GM19324 (cell line): ENCODE measurements around the gene BCAP31.
"Not testable (repeated sequence)": the region's sequence is repeated elsewhere in the genome, so short reads cannot be mapped to it uniquely, and the experiment has no call there.

Experiments used
- ATAC-seq: cut with Tn5 transposase; IDR thresholded peaks from one replicate; pipeline ENCODE4 v1.9.1; 2021; ENCODE audit warnings: mild to moderate bottlenecking, moderate library complexity; ENCODE audit not compliant: unreplicated experiment, low FRiP score

Gene BCAP31

DNA sequence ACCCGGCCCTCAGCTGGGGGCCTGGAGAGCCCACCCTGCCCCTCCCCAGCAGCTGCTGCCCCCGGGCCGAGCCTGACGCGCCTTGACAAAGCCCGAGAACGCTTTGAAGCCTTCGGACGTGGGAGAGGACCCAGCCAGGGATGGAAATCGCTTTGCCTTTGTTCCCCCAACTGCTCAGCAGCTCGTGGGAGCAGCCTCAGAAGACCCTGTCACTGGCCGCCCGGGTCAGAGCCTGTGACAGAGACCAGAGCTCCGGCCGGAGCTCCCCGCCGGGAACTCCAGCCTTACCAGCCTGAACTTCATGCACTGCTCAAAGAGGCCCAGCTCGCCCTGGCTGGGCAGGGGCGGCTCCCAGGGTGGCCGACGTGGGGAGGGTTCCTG lies 39.0 kb downstream of the BCAP31 start:
- ATAC-seq = no peak

DNA sequence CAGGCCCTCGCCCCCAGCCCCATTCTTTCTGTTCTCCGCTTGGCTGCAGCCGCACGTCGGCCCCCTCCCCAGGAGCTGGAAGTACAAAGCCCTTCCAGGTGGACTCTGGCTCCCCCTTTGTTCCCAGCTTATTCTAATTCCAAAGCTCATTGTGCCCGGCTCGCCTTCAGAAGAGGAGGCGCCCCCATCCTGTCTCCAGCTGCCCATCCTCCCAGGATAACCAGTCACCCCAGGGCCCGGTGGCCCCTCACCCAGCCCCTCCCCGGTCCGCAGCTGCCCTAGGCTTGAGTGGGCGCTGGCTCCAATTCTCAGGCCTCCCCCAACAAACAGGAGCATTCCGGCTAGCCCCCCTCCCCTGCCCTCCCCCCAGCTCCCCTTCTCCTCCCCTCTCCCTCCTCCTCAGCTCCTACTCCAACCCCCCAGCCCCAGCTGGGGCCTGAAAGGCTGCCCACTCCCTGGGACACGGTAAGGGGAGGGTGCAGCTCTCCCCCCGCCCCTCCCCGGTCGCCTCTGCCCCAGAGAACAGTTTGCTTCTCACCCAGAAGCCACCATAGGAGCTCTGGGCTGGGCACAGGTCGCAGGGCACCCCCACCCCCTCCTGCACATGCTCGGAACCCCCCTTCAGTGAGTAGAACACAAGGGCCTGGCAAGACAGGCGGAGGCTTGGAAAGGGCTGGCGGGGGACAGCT lies 39.6 kb downstream of the BCAP31 start:
- ATAC-seq = no peak

DNA sequence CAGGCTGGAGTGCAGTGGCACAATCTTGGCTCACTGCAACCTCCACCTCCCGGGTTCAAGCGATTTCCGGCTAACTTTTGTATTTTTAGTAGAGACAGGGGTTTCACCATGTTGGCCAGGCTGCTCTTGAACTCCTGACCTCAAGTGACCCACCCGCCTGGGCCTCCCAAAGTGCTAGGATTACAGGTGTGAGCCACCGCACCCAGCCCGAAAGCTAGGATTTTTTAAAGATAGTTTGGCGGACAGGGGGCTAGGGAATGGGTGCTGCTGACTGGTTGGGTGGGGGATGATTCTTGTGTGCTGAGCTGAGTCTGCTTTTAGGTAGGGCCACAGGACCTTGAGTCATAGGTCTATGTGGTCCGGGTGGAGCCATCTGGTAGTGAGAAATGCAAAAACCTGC lies 40.7 kb downstream of the BCAP31 start:
- ATAC-seq = not testable (repeated sequence)

GRCh38 chrX:153681175-153681574 lies 43.0 kb downstream of the BCAP31 start:
- ATAC-seq = no peak

DNA sequence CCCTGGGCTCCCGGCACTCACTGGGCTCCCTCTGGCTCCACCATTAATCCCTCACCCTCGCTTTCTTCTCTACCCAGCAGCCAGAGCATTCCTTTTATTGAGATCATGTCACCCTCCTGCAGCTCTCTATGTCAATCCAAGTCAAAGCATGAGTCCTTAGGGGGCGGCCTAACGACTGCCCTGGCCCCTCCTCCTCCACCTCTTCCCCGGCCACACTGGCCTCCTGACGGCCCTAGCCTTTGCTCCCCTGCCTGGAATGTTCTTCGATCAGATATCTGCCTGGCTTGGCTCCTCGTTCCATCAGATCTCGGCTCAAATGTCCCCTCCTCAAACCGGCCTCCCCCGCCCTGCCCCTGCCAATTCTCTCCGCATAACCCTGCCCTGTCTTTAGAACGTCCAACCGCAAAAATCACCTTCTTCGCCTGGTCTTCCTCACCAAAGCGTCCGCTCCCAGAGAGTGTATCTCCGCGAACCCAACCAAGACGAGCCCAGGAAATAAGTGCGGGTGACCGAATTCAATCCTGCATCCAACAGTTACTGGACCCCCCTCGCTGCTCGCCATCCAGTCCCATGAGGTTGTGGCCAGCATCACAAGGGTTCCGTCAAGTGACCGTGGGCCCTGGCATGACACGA lies 49.9 kb downstream of the BCAP31 start:
- no peak for ATAC-seq

DNA sequence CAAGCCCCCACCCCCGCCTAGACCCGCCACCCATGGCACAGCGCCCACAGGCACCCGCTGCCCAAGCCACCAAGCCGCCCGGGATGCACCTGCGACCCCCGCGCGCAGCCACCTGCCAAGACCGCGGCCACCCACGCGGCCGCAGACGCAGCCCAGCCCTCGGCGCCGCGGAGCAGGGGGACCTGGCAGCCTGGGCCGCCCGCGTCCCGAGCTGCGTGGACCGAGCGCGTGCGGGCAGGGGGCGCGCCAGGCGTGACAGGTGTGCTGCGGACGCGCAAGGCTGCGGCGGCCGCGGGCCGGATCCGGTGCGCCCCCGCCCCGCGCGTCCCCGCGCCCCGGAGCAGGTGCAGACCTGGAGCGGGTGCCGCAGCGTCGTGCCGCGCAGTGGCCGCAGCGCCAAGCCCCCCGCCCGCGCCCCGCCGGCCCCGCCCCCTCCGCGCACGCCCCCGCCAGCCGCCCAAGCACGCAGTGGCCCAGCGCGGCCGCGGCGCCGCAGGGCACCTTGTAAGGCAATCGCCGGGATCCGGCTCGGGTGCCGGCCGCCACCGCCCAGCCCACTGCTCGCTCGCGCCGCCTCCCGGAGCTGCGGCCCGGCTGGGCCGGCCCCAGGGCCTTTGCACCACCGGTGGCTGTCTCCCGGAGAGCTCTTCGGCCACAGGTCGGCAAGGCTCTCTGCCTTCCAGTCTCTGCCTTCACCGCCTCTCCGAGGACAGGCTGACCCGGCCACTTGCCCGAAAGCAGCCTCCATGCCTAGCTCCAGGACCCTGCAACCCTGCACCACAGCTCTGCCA lies 50.6 kb downstream of the BCAP31 start, which contains the start of gene PNCK:
PNCK (minus strand) TSS at position 386 of the 791 bp plus-strand sequence. CDS start 737 bp downstream, outside the sequence.
- ATAC-seq = no peak

DNA sequence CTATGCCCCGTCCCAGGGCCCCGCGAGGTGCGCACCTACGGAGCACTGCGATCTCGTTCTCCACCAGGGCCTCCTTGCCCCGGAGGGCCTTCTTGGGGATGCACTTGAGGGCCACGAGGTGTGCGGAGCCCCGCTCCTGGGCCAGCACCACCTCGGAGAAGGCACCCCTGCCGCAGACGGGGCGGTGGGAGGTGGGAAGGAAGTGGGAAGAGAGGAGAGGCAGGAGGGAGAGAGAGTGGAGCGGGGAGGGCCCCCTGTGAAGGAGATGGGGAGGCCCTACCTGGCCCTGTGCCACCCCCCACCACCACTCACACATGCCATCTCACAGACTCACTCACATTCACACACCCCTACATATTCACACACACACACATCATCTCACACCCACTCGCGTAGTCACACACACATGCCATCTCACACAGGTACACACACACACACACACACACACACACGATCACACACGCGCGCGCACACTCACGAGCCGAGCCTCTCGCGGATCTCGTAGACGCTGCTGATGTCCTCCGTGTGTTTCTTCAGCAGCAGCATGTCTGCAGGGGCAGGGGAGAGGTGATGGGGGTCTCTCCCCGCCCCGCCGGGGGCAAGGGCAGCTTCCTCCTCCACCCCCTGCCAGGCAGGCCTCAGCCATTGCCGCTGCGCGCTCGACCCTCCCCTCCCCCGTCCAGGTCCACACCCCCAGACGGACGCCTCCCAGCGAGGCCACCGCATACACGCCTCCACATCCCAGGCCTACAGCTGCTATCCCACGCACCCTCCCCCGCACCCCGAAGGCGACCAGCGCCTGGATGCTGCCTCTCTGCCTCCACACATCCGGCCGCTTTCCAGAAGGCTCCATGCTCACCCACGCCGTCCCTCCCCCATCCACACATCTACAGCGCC lies 51.4 kb downstream of the BCAP31 start:
- ATAC-seq = no peak

GRCh38 chrX:153671589-153672530 lies 52.3 kb downstream of the BCAP31 start:
- ATAC-seq = no peak

DNA sequence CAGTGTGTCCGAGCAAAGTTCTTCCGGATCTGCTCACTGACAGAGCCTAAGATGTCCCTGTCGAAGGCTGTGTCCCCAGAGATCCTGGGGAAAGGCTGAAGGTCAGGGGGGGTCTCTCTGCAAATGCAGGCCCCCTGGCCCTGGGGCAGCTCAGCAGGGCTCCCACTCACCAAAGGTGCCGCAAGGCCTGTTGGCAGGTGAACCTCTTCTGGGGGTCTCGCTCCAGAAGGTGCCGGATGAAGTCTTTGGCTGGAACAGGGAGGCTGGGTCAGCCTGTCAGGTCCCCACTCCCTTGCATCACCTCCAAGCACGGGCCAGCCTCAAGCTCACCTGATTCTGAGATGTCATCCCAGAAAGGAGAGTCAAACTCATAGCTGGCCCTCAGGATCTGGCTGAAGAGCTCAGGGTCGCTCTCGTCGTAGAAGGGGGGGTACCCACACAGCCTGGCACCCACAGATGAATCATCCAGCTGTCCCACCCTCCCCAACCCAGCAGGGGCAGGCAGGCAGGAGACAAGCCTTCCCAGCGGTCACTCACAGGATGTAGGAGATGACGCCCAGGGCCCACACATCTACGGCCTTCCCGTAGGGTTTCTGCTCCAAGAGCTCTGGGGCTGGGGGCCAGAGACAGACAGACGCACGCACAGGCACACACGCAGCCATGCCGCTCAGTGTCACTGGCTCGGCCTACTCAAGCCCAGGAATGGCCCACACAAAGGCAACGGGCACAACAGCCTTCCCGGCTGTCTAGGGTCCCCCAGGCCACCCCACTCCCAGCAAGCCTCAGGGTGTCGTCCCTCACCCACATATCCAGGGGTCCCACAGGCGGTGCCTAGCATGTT lies 53.2 kb downstream of the BCAP31 start:
- no peak for ATAC-seq

- ATAC-seq = no peak
Measured at GRCh38 chrX:153669901-153670731, 54.1 kb downstream of the BCAP31 start.

GRCh38 chrX:153669174-153669890 lies 54.9 kb downstream of the BCAP31 start:
- no peak for ATAC-seq

DNA sequence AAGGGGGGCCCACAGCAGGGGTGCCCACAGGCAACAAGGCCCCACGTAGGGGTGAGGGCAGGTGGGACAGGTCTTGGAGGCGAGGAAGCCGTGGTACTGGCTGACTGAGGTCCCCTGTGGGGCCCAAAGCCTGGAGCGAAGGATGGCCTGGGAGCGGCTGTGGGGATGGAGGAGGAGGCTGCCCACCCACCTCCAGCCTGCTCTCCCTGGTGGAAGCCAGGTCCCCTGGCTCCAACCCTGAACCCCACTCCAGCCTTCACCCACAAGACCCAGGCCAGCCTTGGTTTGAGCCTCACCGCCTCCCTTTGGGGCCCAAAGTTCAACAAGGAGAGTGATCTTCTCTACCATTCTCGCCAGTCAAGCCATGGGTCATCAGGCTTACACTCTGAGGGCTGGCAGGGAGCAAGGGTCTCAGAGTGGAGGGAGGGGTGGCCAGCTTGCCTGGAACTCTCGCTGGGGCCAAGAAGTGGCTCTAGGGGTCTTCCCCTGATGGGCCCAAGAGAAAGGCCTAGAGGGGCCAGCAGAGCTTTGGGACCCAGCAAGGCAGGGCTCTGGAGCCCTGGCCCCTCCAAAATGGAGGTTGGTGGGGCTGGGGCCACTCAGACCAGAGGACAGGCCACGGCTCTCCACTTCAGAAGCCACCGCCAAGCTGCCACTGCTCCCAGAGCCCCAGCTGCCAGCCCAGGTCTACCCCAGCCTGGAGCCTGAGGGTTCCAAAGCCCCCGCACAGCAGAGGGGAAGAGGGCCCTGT lies 55.6 kb downstream of the BCAP31 start:
- ATAC-seq = no peak

GRCh38 chrX:153667956-153668396 lies 56.2 kb downstream of the BCAP31 start:
- no peak for ATAC-seq

DNA sequence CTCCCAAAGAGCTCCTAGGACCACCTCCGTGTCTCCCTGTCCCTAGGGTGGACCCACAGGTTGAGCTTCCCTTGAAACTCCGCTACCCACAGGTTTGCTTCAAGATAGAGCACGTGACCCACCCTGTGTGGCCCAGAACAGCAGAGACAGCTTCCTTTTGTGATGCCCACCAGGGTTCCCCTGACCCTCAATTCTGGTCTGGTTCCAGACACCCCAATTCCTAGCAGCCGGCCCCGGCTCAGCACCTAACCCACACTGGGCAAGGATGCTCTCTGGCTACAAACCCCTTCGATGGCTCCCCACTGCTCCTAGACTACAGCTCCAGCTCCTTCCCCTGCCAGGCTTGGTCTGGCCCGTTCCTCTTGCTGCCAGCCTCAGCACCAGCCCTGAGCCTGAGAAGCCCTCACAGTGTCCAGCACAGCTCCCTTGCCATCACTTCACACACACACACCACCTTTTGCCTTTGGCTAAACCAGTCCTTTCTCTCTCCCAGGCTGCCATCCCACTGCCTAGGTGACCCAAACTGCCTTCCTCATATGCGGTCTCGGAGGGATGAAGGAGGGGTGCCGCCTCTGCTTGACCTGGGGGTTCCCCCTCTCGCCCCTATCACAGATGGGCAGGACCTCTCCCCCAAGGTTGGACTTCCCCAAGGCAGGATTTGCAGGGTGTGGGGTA lies 56.8 kb downstream of the BCAP31 start:
- no peak for ATAC-seq

DNA sequence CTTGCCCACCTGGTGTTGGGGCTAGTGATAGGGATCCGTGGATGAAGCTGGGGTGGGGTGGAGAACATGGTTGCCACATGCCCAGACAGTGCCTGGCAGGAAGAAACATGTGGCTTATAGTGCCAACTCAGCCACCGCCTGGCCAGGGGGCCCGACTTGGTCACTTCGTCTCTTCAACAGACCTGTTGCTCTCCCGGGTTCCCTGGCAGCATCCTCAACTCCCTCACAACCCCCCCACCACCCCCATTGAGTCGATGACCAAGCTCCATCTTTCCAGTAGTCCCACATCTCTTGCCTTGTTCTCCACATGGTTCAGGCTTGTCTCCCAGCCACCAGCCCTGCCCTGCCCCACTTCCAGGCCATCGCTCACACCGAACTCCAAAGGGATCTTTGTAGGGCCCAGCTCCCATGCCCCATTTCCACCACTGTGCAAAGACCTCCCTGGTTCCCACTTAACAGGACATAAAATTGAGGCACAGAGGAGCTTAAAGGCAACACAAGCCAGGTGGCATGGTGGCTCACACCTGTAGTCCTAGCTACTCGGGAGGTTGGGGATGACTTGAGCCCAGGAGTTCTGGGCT lies 58.4 kb downstream of the BCAP31 start:
- ATAC-seq = no peak
